ENCODE data around the gene WASF1.
"Not testable (repeated sequence)": the region's sequence is repeated elsewhere in the genome, so short reads cannot be mapped to it uniquely, and the experiment has no call there.

The WASF1 gene

GRCh38 chr6:110173506-110174132 lies 5.9 kb downstream of the WASF1 start:
- no peak for DNase-seq

GRCh38 chr6:110170081-110170480 lies 9.4 kb downstream of the WASF1 start:
- DNase-seq, result no peak

- no peak for DNase-seq
Measured at GRCh38 chr6:110158479-110158878, 21.0 kb downstream of the WASF1 start.

GRCh38 chr6:110147870-110148269 lies 31.6 kb downstream of the WASF1 start:
- DNase-seq, result no peak

- DNase-seq, result no peak
Measured at GRCh38 chr6:110140650-110141049, 38.8 kb downstream of the WASF1 start.

GRCh38 chr6:110139052-110139451 lies 40.4 kb downstream of the WASF1 start:
- no peak for DNase-seq

GRCh38 chr6:110137924-110138887 lies 41.3 kb downstream of the WASF1 start:
- no peak for DNase-seq

- DNase-seq, result no peak
Measured at GRCh38 chr6:110130362-110130761, 49.1 kb downstream of the WASF1 start.

GRCh38 chr6:110128418-110128817 lies 51.1 kb downstream of the WASF1 start:
- no peak for DNase-seq

- DNase-seq, result no peak
Measured at GRCh38 chr6:110125361-110125760, 54.1 kb downstream of the WASF1 start.

GRCh38 chr6:110121655-110122054 lies 57.8 kb downstream of the WASF1 start:
- not testable (repeated sequence) for DNase-seq

GRCh38 chr6:110116258-110116657 lies 63.2 kb downstream of the WASF1 start:
- no peak for DNase-seq

GRCh38 chr6:110114004-110114403 lies 65.5 kb downstream of the WASF1 start:
- no peak for DNase-seq

- DNase-seq, result no peak
Measured at GRCh38 chr6:110105296-110105695, 74.2 kb downstream of the WASF1 start.

- no peak for DNase-seq
Measured at GRCh38 chr6:110103260-110103659, 76.2 kb downstream of the WASF1 start.

- DNase-seq, result no peak
Measured at GRCh38 chr6:110102411-110102810, 77.1 kb downstream of the WASF1 start.

- peak; percentile 26 for DNase-seq
Measured at GRCh38 chr6:110101885-110102284, 77.6 kb downstream of the WASF1 start.

- no peak for DNase-seq
Measured at GRCh38 chr6:110098511-110099116, 80.9 kb downstream of the WASF1 start.

GRCh38 chr6:110097443-110097842 lies 82.0 kb downstream of the WASF1 start:
- no peak for DNase-seq

- no peak for DNase-seq
Measured at GRCh38 chr6:110095935-110096334, 83.5 kb downstream of the WASF1 start.

- DNase-seq, result no peak
Measured at GRCh38 chr6:110095101-110095500, 84.4 kb downstream of the WASF1 start.

GRCh38 chr6:110093981-110094380 lies 85.5 kb downstream of the WASF1 start:
- no peak for DNase-seq

GRCh38 chr6:110090876-110091275 lies 88.6 kb downstream of the WASF1 start:
- no peak for DNase-seq

- DNase-seq, result no peak
Measured at GRCh38 chr6:110089323-110089722, 90.1 kb downstream of the WASF1 start.

Data from left hindlimb (tissue), 1 donor.